Measurements from ENCODE around the gene RAF1. TPM values are rescaled to one million over a fixed set of nuclear protein-coding genes. Genes with fewer than 3 reads are reported as not detected.

RAF1 gene
- total RNA-seq, 2 experiments from 2014 or later: 127 to 139 TPM

Other genes starting within 250 kb of the RAF1 start
- 1 to 10 TPM; 8.0 to 8.2 TPM for gene TSEN2, start 179.6 kb downstream of the RAF1 start, total RNA-seq
- gene MKRN2OS, start 118.6 kb downstream of the RAF1 start, total RNA-seq: not detected
- 10 to 100 TPM; 19.0 to 20.3 TPM for gene MKRN2, start 107.0 kb downstream of the RAF1 start, total RNA-seq
- gene TMEM40, start 95.1 kb upstream of the RAF1 start, total RNA-seq: not detected
- gene CAND2, start 132.6 kb upstream of the RAF1 start, total RNA-seq: 1 to 10 TPM; 3.5 to 6.0 TPM
- 1,000 to 10,000 TPM; 4,308 to 4,667 TPM for gene RPL32, start 177.4 kb upstream of the RAF1 start, total RNA-seq

Measured in CD4-positive, alpha-beta T cell (primary cell).